ENCODE results near the gene PLA2G1B. TPM values are rescaled to one million over a fixed set of nuclear protein-coding genes. Genes with fewer than 3 reads are reported as not detected.

The PLA2G1B gene
- total and polyA plus RNA-seq, 2 experiments from 2014 or later, result not detected

DNA sequence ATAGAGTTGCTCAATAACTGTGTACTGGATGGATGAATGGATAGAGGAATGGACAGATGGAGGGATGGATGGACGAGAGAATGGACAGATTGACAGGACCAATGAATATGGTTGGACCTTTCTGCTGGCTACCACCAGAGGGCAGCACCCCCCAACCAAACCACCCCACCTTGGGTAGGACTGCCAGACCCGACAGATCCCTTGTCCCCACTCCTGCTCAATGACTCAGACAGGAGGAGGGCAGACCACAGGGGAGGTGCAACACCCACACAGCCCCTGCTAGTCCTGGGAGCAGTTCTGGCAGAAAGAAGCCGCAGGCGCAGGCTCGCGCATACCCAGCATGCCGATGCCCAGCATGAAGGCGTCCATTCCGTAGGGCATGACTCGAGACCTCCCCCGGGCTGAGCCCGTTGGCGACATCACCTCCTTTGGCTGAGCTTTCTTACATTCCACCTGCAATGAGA is 29.0 kb upstream of the PLA2G1B start:
- WGBS, 2 experiments (ENCODE audit: low coverage in 1 of 2, low lambda C conversion rate in 2 of 2, missing lambda C conversion rate in 2 of 2), result 29 to 47% methylated on average over 12 to 13 of the region's 13 CpGs
- H3K4me2 ChIP-seq (ENCODE audit: unreplicated experiment), result peak overlapping the region; percentile 40
- no peaks in the 10 kb centered on the region for H3K27me3 ChIP-seq (replicated peaks; ENCODE audit: insufficient read depth)

DNA sequence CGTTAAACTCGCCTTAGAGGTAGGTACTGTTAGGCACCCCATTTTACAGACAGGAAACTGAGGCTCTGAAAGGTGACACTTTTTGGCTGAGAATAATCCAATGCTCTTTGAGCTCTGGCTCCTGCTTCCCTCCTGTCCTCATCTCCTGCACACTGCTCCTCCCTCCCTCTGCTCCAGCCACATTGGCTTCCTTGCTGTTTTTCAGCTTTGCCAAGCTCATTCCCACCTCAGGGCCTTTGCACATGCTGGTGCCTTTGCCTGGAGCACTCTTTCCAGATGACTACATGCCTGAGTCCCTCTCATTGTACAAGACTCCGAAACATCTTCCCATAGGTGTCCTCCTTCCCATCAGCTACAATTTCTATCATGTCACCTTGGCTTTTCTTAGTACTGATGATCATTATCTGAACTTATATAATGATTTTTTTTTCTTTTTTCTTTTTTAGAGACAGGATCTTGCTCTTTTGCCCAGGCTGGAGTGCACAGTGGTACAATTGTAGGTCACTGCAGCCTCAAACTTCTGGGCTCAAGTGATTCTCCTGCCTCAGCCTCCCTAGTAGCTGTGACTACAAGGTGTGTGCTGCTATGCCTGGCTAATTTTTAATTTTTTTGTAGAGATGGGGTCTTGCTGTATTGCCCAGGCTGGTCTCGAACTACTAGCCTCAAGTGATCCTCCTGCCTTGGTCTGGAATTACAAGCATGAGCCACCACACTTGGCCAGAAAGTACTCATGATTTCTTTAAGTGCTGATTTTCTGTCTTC is 26.2 kb upstream of the PLA2G1B start:
- H3K27me3 ChIP-seq (replicated peaks; ENCODE audit: insufficient read depth), result no peaks in the 10 kb centered on the region
- H2AFZ ChIP-seq, result no peak overlapping the region
- no peaks in the 10 kb centered on the region for H3K9me2 ChIP-seq (ENCODE audit: insufficient read depth)
- WGBS, 2 experiments (ENCODE audit: low coverage in 1 of 2, low lambda C conversion rate in 2 of 2, missing lambda C conversion rate in 2 of 2), result 78 to 89% methylated on average over 4 of the region's 4 CpGs
- no peak overlapping the region for H3K4me3 ChIP-seq
- no peaks in the 10 kb centered on the region for H3F3A ChIP-seq (ENCODE audit: insufficient read depth)
- in situ Hi-C loops (cut with MboI), result no loop called here
- H3K79me2 ChIP-seq (ENCODE audit: insufficient read depth), result no peaks in the 10 kb centered on the region
- H3K4me2 ChIP-seq (ENCODE audit: unreplicated experiment), result no peak overlapping the region
- TF ChIP-seq EZH2phosphoT487 (IDR thresholded peaks at IDR 0.05; ENCODE audit: insufficient read depth, low read depth) (no peak), EZH2 (IDR thresholded peaks at IDR 0.05; ENCODE audit: insufficient read depth, poor library complexity, severe bottlenecking) (no peak)
- H3K4me1 ChIP-seq (ENCODE audit: insufficient read depth), result no peaks in the 10 kb centered on the region
- no peak overlapping the region for H3K9ac ChIP-seq
- H3K36me3 ChIP-seq (ENCODE audit: low read depth), result no peaks in the 10 kb centered on the region
- no peaks in the 10 kb centered on the region for H3K9me3 ChIP-seq (ENCODE audit: low read depth)
- no peak for DNase-seq
- H4K20me1 ChIP-seq (ENCODE audit: insufficient read depth), result no peaks in the 10 kb centered on the region
- no peak overlapping the region for H3K27ac ChIP-seq

More for the DNA sequence above, 29.0 kb upstream of the PLA2G1B start:
- Histone ChIP-seq H3K9me3 (ENCODE audit: low read depth) (no peaks in the 10 kb centered on the region), H3K4me1 (ENCODE audit: insufficient read depth) (no peaks in the 10 kb centered on the region), H3K79me2 (ENCODE audit: insufficient read depth) (no peaks in the 10 kb centered on the region), H3K36me3 (ENCODE audit: low read depth) (no peaks in the 10 kb centered on the region), H3K27ac (no peak overlapping the region), H3F3A (ENCODE audit: insufficient read depth) (no peaks in the 10 kb centered on the region), H2AFZ (no peak overlapping the region), H3K4me3 (no peak overlapping the region), H3K9me2 (ENCODE audit: insufficient read depth) (no peaks in the 10 kb centered on the region), H3K9ac (no peak overlapping the region), H4K20me1 (ENCODE audit: insufficient read depth) (no peaks in the 10 kb centered on the region)
- in situ Hi-C loops (cut with MboI), result no loop called here
- peak; percentile 87 for DNase-seq
- no peak for TF ChIP-seq EZH2phosphoT487 (IDR thresholded peaks at IDR 0.05; ENCODE audit: insufficient read depth, low read depth)
- TF ChIP-seq EZH2 (IDR thresholded peaks at IDR 0.05; ENCODE audit: insufficient read depth, poor library complexity, severe bottlenecking), result no peak

GRCh38 chr12:120353136-120353535 is 25.6 kb upstream of the PLA2G1B start:
- no peaks in the 10 kb centered on the region for H3K79me2 ChIP-seq (ENCODE audit: insufficient read depth)
- H4K20me1 ChIP-seq (ENCODE audit: insufficient read depth), result no peaks in the 10 kb centered on the region
- in situ Hi-C loops (cut with MboI), result no loop called here
- no peaks in the 10 kb centered on the region for H3F3A ChIP-seq (ENCODE audit: insufficient read depth)
- H3K4me1 ChIP-seq (ENCODE audit: insufficient read depth), result no peaks in the 10 kb centered on the region
- H3K9me2 ChIP-seq (ENCODE audit: insufficient read depth), result no peaks in the 10 kb centered on the region
- H3K36me3 ChIP-seq (ENCODE audit: low read depth), result no peaks in the 10 kb centered on the region
- no peak for TF ChIP-seq EZH2 (IDR thresholded peaks at IDR 0.05; ENCODE audit: insufficient read depth, poor library complexity, severe bottlenecking)
- no peak for TF ChIP-seq EZH2phosphoT487 (IDR thresholded peaks at IDR 0.05; ENCODE audit: insufficient read depth, low read depth)
- H3K9me3 ChIP-seq (ENCODE audit: low read depth), result no peaks in the 10 kb centered on the region
- H3K9ac ChIP-seq, result no peak overlapping the region
- no peak overlapping the region for H2AFZ ChIP-seq
- H3K27me3 ChIP-seq (replicated peaks; ENCODE audit: insufficient read depth), result no peaks in the 10 kb centered on the region
- H3K4me2 ChIP-seq (ENCODE audit: unreplicated experiment), result no peak overlapping the region
- no peak overlapping the region for H3K4me3 ChIP-seq
- DNase-seq, result no peak
- WGBS, 2 experiments (ENCODE audit: low coverage in 1 of 2, low lambda C conversion rate in 2 of 2, missing lambda C conversion rate in 2 of 2), result 87 to 96% methylated on average over 6 of the region's 6 CpGs
- H3K27ac ChIP-seq, result no peak overlapping the region

DNA sequence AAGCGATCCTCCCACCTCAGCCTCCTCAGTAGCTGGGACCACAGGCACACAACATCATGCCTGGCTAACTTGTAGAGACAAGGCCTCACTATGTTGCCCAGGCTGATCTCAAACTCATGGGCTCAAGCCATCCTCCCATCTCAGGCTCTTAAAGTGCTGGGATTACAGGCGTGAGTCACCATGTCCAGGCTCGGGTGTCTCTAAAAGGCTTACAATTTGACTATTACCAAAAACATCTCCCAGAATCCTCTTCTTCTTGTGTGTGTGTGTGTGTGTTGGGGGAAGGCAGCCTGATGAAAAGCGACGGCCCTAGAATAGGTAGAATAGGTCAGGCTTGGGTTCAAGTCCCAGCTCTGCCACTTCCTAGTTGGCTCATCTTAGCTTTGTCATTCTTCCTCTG is 24.5 kb upstream of the PLA2G1B start:
- H3F3A ChIP-seq (ENCODE audit: insufficient read depth), result no peaks in the 10 kb centered on the region
- H3K27me3 ChIP-seq (replicated peaks; ENCODE audit: insufficient read depth), result no peaks in the 10 kb centered on the region
- WGBS, 2 experiments (ENCODE audit: low coverage in 1 of 2, low lambda C conversion rate in 2 of 2, missing lambda C conversion rate in 2 of 2), result 63 to 67% methylated on average over 5 of the region's 5 CpGs
- in situ Hi-C loops (cut with MboI), result no loop called here
- H4K20me1 ChIP-seq (ENCODE audit: insufficient read depth), result no peaks in the 10 kb centered on the region
- no peak overlapping the region for H3K4me3 ChIP-seq
- H3K9me3 ChIP-seq (ENCODE audit: low read depth), result no peaks in the 10 kb centered on the region
- no peaks in the 10 kb centered on the region for H3K36me3 ChIP-seq (ENCODE audit: low read depth)
- peak; percentile 67 for DNase-seq
- H3K4me1 ChIP-seq (ENCODE audit: insufficient read depth), result no peaks in the 10 kb centered on the region
- TF ChIP-seq EZH2phosphoT487 (IDR thresholded peaks at IDR 0.05; ENCODE audit: insufficient read depth, low read depth), result no peak
- no peak overlapping the region for H3K27ac ChIP-seq
- no peaks in the 10 kb centered on the region for H3K9me2 ChIP-seq (ENCODE audit: insufficient read depth)
- H3K79me2 ChIP-seq (ENCODE audit: insufficient read depth), result no peaks in the 10 kb centered on the region
- H3K4me2 ChIP-seq (ENCODE audit: unreplicated experiment), result no peak overlapping the region
- no peak overlapping the region for H3K9ac ChIP-seq
- peak overlapping the region; percentile 1; the same call in 1 of the 2 replicates for H2AFZ ChIP-seq

All from GM23248 (cell line).